H1 (cell line): ENCODE measurements around the gene ACSL6. TPM values are rescaled to one million over a fixed set of nuclear protein-coding genes. Genes with fewer than 3 reads are reported as not detected.

Experiments used
- CTCF ChIA-PET: fragments of 300-600 bp; sonication (Branson Sonifier 250); formaldehyde crosslinking; loops from one replicate; lab custom pipeline; 2021; ENCODE audit not compliant: partially characterized antibody; lab: Charles Lee
- POLR2A ChIA-PET: fragments of 300-600 bp; sonication (Branson Sonifier 250); formaldehyde crosslinking; loops from one replicate; lab custom pipeline; 2021; ENCODE audit warnings: inconsistent platforms; ENCODE audit not compliant: partially characterized antibody; lab: Charles Lee
- DNase-seq, 2 experiments: peaks; one replicate each; pipeline versions ENCODE4 v3.0.0 to v3.0.0-alpha.2; 2010 to 2022; ENCODE audit warnings: low spot score in 2 of 2, low read depth in 1 of 2, mixed read lengths in 1 of 2
- FAIRE-seq: peaks from 2 replicates; lab custom pipeline; 2011; peaks lifted over from hg19 to GRCh38; lab: Jason Lieb, UNC
- H2AFZ ChIP-seq: 2 replicates; pipeline ENCODE4 v1.8.1; 2012; ENCODE audit warnings: low read length, inconsistent platforms
- H2AK5ac ChIP-seq: 2 replicates; pipeline ENCODE4 v1.6.1; 2013; ENCODE audit warnings: low read depth, low read length
- H2BK120ac ChIP-seq: replicated peaks from 2 replicates; pipeline ENCODE3; 2013; ENCODE audit warnings: low read depth, low read length, inconsistent platforms
- H2BK12ac ChIP-seq: 2 replicates; pipeline ENCODE4 v1.6.1; 2013; ENCODE audit warnings: low read depth, low read length
- H2BK15ac ChIP-seq: 2 replicates; pipeline ENCODE4 v1.6.1; 2013; ENCODE audit warnings: low read length
- H2BK20ac ChIP-seq: 2 replicates; pipeline ENCODE4 v1.6.1; 2013; ENCODE audit warnings: low read length
- H2BK5ac ChIP-seq: 2 replicates; pipeline ENCODE4 v1.6.1; 2013; ENCODE audit warnings: low read depth, low read length
- H3K14ac ChIP-seq: 2 replicates; pipeline ENCODE4 v1.6.1; 2013; ENCODE audit warnings: inconsistent platforms; ENCODE audit not compliant: insufficient read length
- H3K18ac ChIP-seq: 2 replicates; pipeline ENCODE4 v1.6.1; 2013; ENCODE audit warnings: low read length; ENCODE audit errors: extremely low read depth
- H3K23ac ChIP-seq: 2 replicates; pipeline ENCODE4 v1.6.1; 2013; ENCODE audit warnings: inconsistent platforms; ENCODE audit not compliant: insufficient read length
- H3K23me2 ChIP-seq: 2 replicates; pipeline ENCODE4 v1.6.1; 2013; ENCODE audit warnings: low read depth, low read length
- H3K27ac ChIP-seq: 2 replicates; pipeline ENCODE4 v1.6.1; 2011; ENCODE audit warnings: low read depth, low read length, inconsistent platforms
- H3K27me3 ChIP-seq, 4 experiments: replicated peaks in 1 of 4; 1 replicate in 1 of 4; 2 replicates in 3 of 4; pipeline versions ENCODE4 v1.6.1 to v1.8.1; 2011 to 2013; ENCODE audit warnings: low read length in 3 of 4, mild to moderate bottlenecking in 3 of 4, inconsistent platforms in 2 of 4, mixed read lengths in 2 of 4, moderate library complexity in 1 of 4; ENCODE audit not compliant: control insufficient read depth in 3 of 4, insufficient read depth in 3 of 4; ENCODE audit errors: extremely low read depth in 1 of 4
- H3K36me3 ChIP-seq, 4 experiments: 2 replicates each; pipeline versions ENCODE4 v1.6.1 to v1.8.1; 2011 to 2013; ENCODE audit warnings: mild to moderate bottlenecking in 4 of 4, low read length in 3 of 4, moderate library complexity in 2 of 4, control low read depth in 1 of 4, inconsistent platforms in 1 of 4; ENCODE audit not compliant: insufficient read depth in 4 of 4, control insufficient read depth in 2 of 4
- H3K4ac ChIP-seq: replicated peaks from 2 replicates; pipeline ENCODE3; 2013; ENCODE audit warnings: low read length, low read depth, mixed read lengths, inconsistent platforms; ENCODE audit not compliant: insufficient read length
- H3K4me1 ChIP-seq, 4 experiments: replicated peaks in 1 of 4; 1 replicate in 1 of 4; 2 replicates in 3 of 4; pipeline versions ENCODE4 v1.6.1 to v1.8.1; 2011 to 2013; ENCODE audit warnings: low read length in 3 of 4, inconsistent platforms in 2 of 4, mixed read lengths in 1 of 4; ENCODE audit not compliant: insufficient read depth in 4 of 4, control insufficient read depth in 3 of 4
- H3K4me2 ChIP-seq, 2 experiments: 2 replicates each; pipeline versions ENCODE4 v1.6.1 to v1.8.1; 2011 to 2013; ENCODE audit warnings: low read depth in 2 of 2, low read length in 2 of 2, control low read depth in 1 of 2, inconsistent platforms in 1 of 2, mild to moderate bottlenecking in 1 of 2; ENCODE audit not compliant: insufficient read depth in 1 of 2
- H3K4me3 ChIP-seq, 4 experiments: fragments of 200-600, 300-600 bp in 1 of 4; sonication (generic), shearing (Covaris generic), sonication (Bioruptor Twin) in 1 of 4; 2 replicates each; pipeline versions ENCODE4 v1.5.1 to v1.8.1; 2011 to 2016; ENCODE audit warnings: low read length in 4 of 4, low read depth in 3 of 4, control low read depth in 2 of 4, inconsistent platforms in 2 of 4, mild to moderate bottlenecking in 2 of 4, mixed read lengths in 1 of 4, moderate library complexity in 1 of 4; ENCODE audit not compliant: insufficient read depth in 2 of 4; ENCODE audit errors: extremely low read depth in 1 of 4
- H3K56ac ChIP-seq: replicated peaks from 2 replicates; pipeline ENCODE3; 2013; ENCODE audit warnings: low read depth, mild to moderate bottlenecking, mixed read lengths, low read length, inconsistent platforms; ENCODE audit not compliant: insufficient read length
- H3K79me1 ChIP-seq: 2 replicates; pipeline ENCODE4 v1.6.1; 2013; ENCODE audit warnings: low read depth, low read length, control low read depth
- H3K79me2 ChIP-seq, 2 experiments: 2 replicates each; pipeline versions ENCODE4 v1.6.1 to v1.8.1; 2012 to 2013; ENCODE audit warnings: low read length in 2 of 2, mild to moderate bottlenecking in 2 of 2, inconsistent platforms in 1 of 2; ENCODE audit not compliant: insufficient read depth in 2 of 2, control insufficient read depth in 1 of 2
- H3K9ac ChIP-seq, 4 experiments: replicated peaks in 1 of 4; 1 replicate in 1 of 4; 2 replicates in 3 of 4; pipeline versions ENCODE4 v1.6.1 to v1.8.1; 2011 to 2013; ENCODE audit warnings: low read depth in 3 of 4, low read length in 3 of 4, control low read depth in 2 of 4, mild to moderate bottlenecking in 2 of 4, moderate library complexity in 2 of 4, inconsistent platforms in 1 of 4; ENCODE audit errors: extremely low read depth in 1 of 4
- H3K9me3 ChIP-seq, 2 experiments: 2 replicates each; pipeline versions ENCODE4 v1.6.1 to v1.8.1; 2012 to 2013; ENCODE audit warnings: mild to moderate bottlenecking in 2 of 2, moderate library complexity in 2 of 2, control low read depth in 1 of 2, inconsistent platforms in 1 of 2, low read depth in 1 of 2, low read length in 1 of 2, mixed read lengths in 1 of 2; ENCODE audit not compliant: insufficient read depth in 2 of 2
- H4K20me1 ChIP-seq, 2 experiments: replicated peaks in 1 of 2; 2 replicates each; pipeline versions ENCODE3 to v1.8.1; 2011 to 2013; ENCODE audit warnings: inconsistent platforms in 2 of 2, low read length in 2 of 2, mild to moderate bottlenecking in 1 of 2; ENCODE audit not compliant: insufficient read depth in 2 of 2, control insufficient read depth in 1 of 2
- H4K5ac ChIP-seq: 2 replicates; pipeline ENCODE4 v1.6.1; 2013; ENCODE audit warnings: low read length, low read depth, mixed read lengths, inconsistent platforms; ENCODE audit not compliant: insufficient read length
- H4K8ac ChIP-seq: 2 replicates; pipeline ENCODE4 v1.8.0; 2013; ENCODE audit warnings: mild to moderate bottlenecking, moderate library complexity, low read length, inconsistent platforms; ENCODE audit not compliant: insufficient read depth; ENCODE audit errors: extremely low read depth
- H4K91ac ChIP-seq: replicated peaks from 2 replicates; pipeline ENCODE3; 2013; ENCODE audit warnings: low read length, mixed read lengths, inconsistent platforms; ENCODE audit not compliant: insufficient read length
- EZH2 ChIP-seq: fragments of 200-600 bp; sonication (generic); IDR thresholded peaks from 2 replicates; pipeline ENCODE4 v1.7.1; 2012; ENCODE audit warnings: low read depth, mild to moderate bottlenecking, moderate library complexity, low read length, inconsistent platforms; ENCODE audit not compliant: severe bottlenecking
- RNF2 ChIP-seq: fragments of 200-900, 300-1000 bp; sonication (generic); IDR thresholded peaks from 2 replicates; pipeline ENCODE4 v1.7.1; 2016; ENCODE audit warnings: borderline replicate concordance, low read depth, mild to moderate bottlenecking, antibody characterized with exemption, low read length; ENCODE audit not compliant: poor library complexity, severe bottlenecking; ENCODE audit errors: missing control alignments
- WGBS, 2 experiments: shearing (Covaris generic) in 1 of 2; methylation state at CpG; one replicate each; pipeline versions ENCODE4 v1.1.6 to v1.1.7; 2013 to 2015; ENCODE audit warnings: low lambda C conversion rate in 2 of 2, mixed read lengths in 2 of 2, inconsistent platforms in 1 of 2, low coverage in 1 of 2, missing lambda C conversion rate in 1 of 2; ENCODE audit not compliant: insufficient replicate concordance in 2 of 2, insufficient coverage in 1 of 2, insufficient read length in 1 of 2; ENCODE audit errors: extremely low coverage in 1 of 2, missing lambda C conversion rate in 1 of 2; 5-methylcytosine and 5-hydroxymethylcytosine counted together
- polyA plus RNA-seq, 7 experiments: library from polyadenylated mRNA; depleted of rRNA in 3 of 7; stranded (reverse) in 5 of 7; unstranded in 2 of 7; fragments of >200 nt in 5 of 7; fragments of 200-250 nt in 2 of 7; gene quantifications; 1 replicate in 5 of 7; 2 replicates in 1 of 7; 4 replicates in 1 of 7; pipeline versions ENCODE4 v1.2.1 to v1.2.3, GENCODE V29; 2011 to 2013; ENCODE audit warnings: missing spikeins in 2 of 7, mixed read lengths in 2 of 7
- total RNA-seq: library from RNA; stranded (reverse); fragmentation: NEBNext Ultra II Directional; extraction: Animal tissue kit (Norgen Biotek cat#: 25700); gene quantifications from 2 replicates; pipeline ENCODE4 v1.2.1, GENCODE V29; 2021

ACSL6 gene
- total and polyA plus RNA-seq, 2 of the 8 experiments (the other 6 are each of a cell fraction or from before 2014, with no cell fraction given), result 2.3 to 2.4 TPM

- no peaks in the 10 kb centered on the region for H4K20me1 ChIP-seq
- no peak overlapping the region for H2BK120ac ChIP-seq
- CTCF ChIA-PET, result interaction anchor here (1.6 kb wide), 1 partner anchor 28 kb away, joined by 4 read pairs; no protein-coding TSS in a partner anchor
- no peak overlapping the region for H3K27ac ChIP-seq
- H2BK20ac ChIP-seq, result no peak overlapping the region
- no peak overlapping the region for H2BK5ac ChIP-seq
- no peaks in the 10 kb centered on the region for H3K23me2 ChIP-seq
- H3K18ac ChIP-seq, result no peak overlapping the region
- H3K14ac ChIP-seq, result no peak overlapping the region
- no peak overlapping the region for H4K8ac ChIP-seq
- no peaks in the 10 kb centered on the region for H3K36me3 ChIP-seq
- H4K5ac ChIP-seq, result no peak overlapping the region
- 84% methylated on average over 2 of the region's 2 CpGs; no CpG with 5 or more reads in 1 of the 2 experiments for WGBS, 2 experiments
- H3K56ac ChIP-seq, result no peak overlapping the region
- H3K4me3 ChIP-seq, result no peak overlapping the region
- H3K79me1 ChIP-seq, result no peaks in the 10 kb centered on the region
- H4K91ac ChIP-seq, result no peak overlapping the region
- no peak overlapping the region for H3K4ac ChIP-seq
- no peak overlapping the region for H2AK5ac ChIP-seq
- DNase-seq (no peak), FAIRE-seq (no peak)
- no peaks in the 10 kb centered on the region for H3K4me1 ChIP-seq
- POLR2A ChIA-PET, result no interaction called here
- no peaks in the 10 kb centered on the region for H3K79me2 ChIP-seq
- H2AFZ ChIP-seq, result no peak overlapping the region
- no peak overlapping the region for H3K9ac ChIP-seq
- H3K27me3 ChIP-seq, result no peaks in the 10 kb centered on the region
- H3K9me3 ChIP-seq, result no peaks in the 10 kb centered on the region
- no peak overlapping the region for H3K23ac ChIP-seq
- no peak overlapping the region for H2BK12ac ChIP-seq
- no peak overlapping the region for H2BK15ac ChIP-seq
- no peak overlapping the region for H3K4me2 ChIP-seq
- TF ChIP-seq RNF2 (no peak), EZH2 (no peak)
Observed at GRCh38 chr5:132037353-132037752, 25.9 kb upstream of the ACSL6 start.
